Measurements from ENCODE around the gene SEZ6L.

- TF ChIP-seq POLR2AphosphoS5 (IDR thresholded peaks at IDR 0.05; ENCODE audit: borderline replicate concordance, low read depth, low read length) (no peak), EZH2 (IDR thresholded peaks at IDR 0.05) (no peak), FOXP2 (optimal IDR thresholded peaks at IDR 0.05; ENCODE audit: control extremely low read depth, extremely low read length, insufficient read depth) (no peak)
These were observed 222.4 kb downstream of the SEZ6L start for GRCh38 chr22:26391623-26392022.
